Stimulated activated CD4-positive, alpha-beta T cell treated with anti-CD3 and anti-CD28 coated beads, Interleukin-1b, Interleukin-23, amount 100 ng/mL, for 1 hour (primary cell): ENCODE data around the gene RNGTT.

ENCODE experiments used
- DNase-seq, 2 donors: peaks; one replicate each; pipeline ENCODE4 v3.0.0-alpha.2; 2020; ENCODE audit warnings: low read depth in 2 of 2

RNGTT gene

GRCh38 chr6:88599571-88599970 is 363.8 kb downstream of the RNGTT start:
- no peak for DNase-seq

- DNase-seq: no peak
Measured at GRCh38 chr6:88596801-88597200, 366.6 kb downstream of the RNGTT start.

GRCh38 chr6:88588938-88589337 is 374.5 kb downstream of the RNGTT start:
- no peak for DNase-seq

GRCh38 chr6:88587150-88587520 is 376.3 kb downstream of the RNGTT start:
- no peak for DNase-seq

GRCh38 chr6:88586371-88587149 is 376.9 kb downstream of the RNGTT start:
- no peak for DNase-seq

GRCh38 chr6:88585276-88585692 is 378.1 kb downstream of the RNGTT start:
- no peak for DNase-seq

GRCh38 chr6:88584581-88585275 is 378.7 kb downstream of the RNGTT start:
- no peak for DNase-seq

GRCh38 chr6:88577461-88577860 is 386.0 kb downstream of the RNGTT start:
- DNase-seq: no peak

- no peak for DNase-seq
Measured at GRCh38 chr6:88575536-88575935, 387.9 kb downstream of the RNGTT start.

- no peak for DNase-seq
Measured at GRCh38 chr6:88574651-88575050, 388.8 kb downstream of the RNGTT start.

- no peak for DNase-seq
Measured at GRCh38 chr6:88574031-88574430, 389.4 kb downstream of the RNGTT start.

GRCh38 chr6:88573561-88573960 is 389.9 kb downstream of the RNGTT start:
- DNase-seq: no peak

- DNase-seq: no peak
Measured at GRCh38 chr6:88572449-88573139, 390.8 kb downstream of the RNGTT start.

GRCh38 chr6:88569959-88570358 is 393.5 kb downstream of the RNGTT start:
- no peak for DNase-seq

GRCh38 chr6:88567696-88568095 is 395.7 kb downstream of the RNGTT start:
- no peak for DNase-seq

GRCh38 chr6:88566746-88567534 is 396.5 kb downstream of the RNGTT start:
- no peak for DNase-seq

- DNase-seq: no peak
Measured at GRCh38 chr6:88565836-88566235, 397.6 kb downstream of the RNGTT start.

GRCh38 chr6:88565409-88565811 is 398.0 kb downstream of the RNGTT start:
- no peak for DNase-seq

- no peak for DNase-seq
Measured at GRCh38 chr6:88563277-88563625, 400.2 kb downstream of the RNGTT start.

- no peak for DNase-seq
Measured at GRCh38 chr6:88562353-88563276, 400.8 kb downstream of the RNGTT start.

GRCh38 chr6:88561954-88562315 is 401.5 kb downstream of the RNGTT start:
- DNase-seq: no peak
